HG02588 (cell line): ENCODE measurements around the gene PRSS16.
"Not testable (repeated sequence)": the region's sequence is repeated elsewhere in the genome, so short reads cannot be mapped to it uniquely, and the experiment has no call there.

Experiments used
- ATAC-seq: cut with Tn5 transposase; IDR thresholded peaks from one replicate; pipeline ENCODE4 v1.9.1; 2021; ENCODE audit warnings: mild to moderate bottlenecking, moderate library complexity; ENCODE audit not compliant: unreplicated experiment

Gene PRSS16

GRCh38 chr6:27247133-27247836, at the start of gene PRSS16:
Gene PRSS16 (plus strand): TSS chr6:27247701. CDS start chr6:27247738, 37 bp downstream.
- no peak for ATAC-seq

- ATAC-seq = no peak
These were observed 41.9 kb upstream of the PRSS16 start for GRCh38 chr6:27205375-27206278.

GRCh38 chr6:27206806-27207205, 40.7 kb upstream of the PRSS16 start:
- no peak for ATAC-seq

- no peak for ATAC-seq
These were observed 39.5 kb upstream of the PRSS16 start for GRCh38 chr6:27208042-27208441.

- no peak for ATAC-seq
These were observed 38.3 kb upstream of the PRSS16 start for GRCh38 chr6:27209196-27209595.

GRCh38 chr6:27209659-27210269, 37.7 kb upstream of the PRSS16 start:
- ATAC-seq = no peak

GRCh38 chr6:27213091-27213517, 34.4 kb upstream of the PRSS16 start:
- not testable (repeated sequence) for ATAC-seq

- ATAC-seq = no peak
These were observed 33.9 kb upstream of the PRSS16 start for GRCh38 chr6:27213544-27214125.

- ATAC-seq = no peak
These were observed 33.3 kb upstream of the PRSS16 start for GRCh38 chr6:27214126-27214601.

GRCh38 chr6:27216874-27217273, 30.6 kb upstream of the PRSS16 start:
- ATAC-seq = no peak

- not testable (repeated sequence) for ATAC-seq
These were observed 24.5 kb upstream of the PRSS16 start for GRCh38 chr6:27222971-27223370.

GRCh38 chr6:27224729-27225128, 22.8 kb upstream of the PRSS16 start:
- ATAC-seq = no peak

- no peak for ATAC-seq
These were observed 18.5 kb upstream of the PRSS16 start for GRCh38 chr6:27228963-27229477.

GRCh38 chr6:27230758-27231111, 16.8 kb upstream of the PRSS16 start:
- ATAC-seq = no peak

GRCh38 chr6:27234576-27234975, 12.9 kb upstream of the PRSS16 start:
- ATAC-seq = no peak

- no peak for ATAC-seq
These were observed 10.3 kb upstream of the PRSS16 start for GRCh38 chr6:27237089-27237803.

- no peak for ATAC-seq
These were observed 9.2 kb upstream of the PRSS16 start for GRCh38 chr6:27238010-27238983.

- no peak for ATAC-seq
These were observed 8.2 kb upstream of the PRSS16 start for GRCh38 chr6:27239258-27239657.

GRCh38 chr6:27241443-27241842, 6.1 kb upstream of the PRSS16 start:
- ATAC-seq = no peak
